Esophagus muscularis mucosa (tissue), 4 donors: ENCODE data around the gene SPRR2E.

Experiments
- EP300 ChIP-seq: sonication (generic); formaldehyde crosslinking; IDR thresholded peaks from one replicate; pipeline ENCODE4 v1.6.1; 2017; ENCODE audit warnings: antibody characterized with exemption
- POLR2A ChIP-seq: fragments of 450-650 bp; IDR thresholded peaks from one replicate; pipeline ENCODE4 v1.6.1; 2017; ENCODE audit warnings: antibody characterized with exemption, moderate library complexity, mild to moderate bottlenecking, low read depth
- POLR2AphosphoS5 ChIP-seq, 2 donors: sonication (generic); formaldehyde crosslinking; IDR thresholded peaks; one replicate each; pipeline ENCODE4 v1.6.1; 2017; ENCODE audit warnings: antibody characterized with exemption in 2 of 2
- TF ChIP-seq, protein P1 (sequence below), 3 experiments: fragments of 200-600 bp in 2 of 3; fragments of 450-650 bp in 1 of 3; sonication (generic) in 2 of 3; IDR thresholded peaks; one replicate each; pipeline ENCODE4 v1.5.1; 2017 to 2019; ENCODE audit warnings: antibody characterized with exemption in 3 of 3, mild to moderate bottlenecking in 2 of 3, moderate library complexity in 1 of 3

DNA sequence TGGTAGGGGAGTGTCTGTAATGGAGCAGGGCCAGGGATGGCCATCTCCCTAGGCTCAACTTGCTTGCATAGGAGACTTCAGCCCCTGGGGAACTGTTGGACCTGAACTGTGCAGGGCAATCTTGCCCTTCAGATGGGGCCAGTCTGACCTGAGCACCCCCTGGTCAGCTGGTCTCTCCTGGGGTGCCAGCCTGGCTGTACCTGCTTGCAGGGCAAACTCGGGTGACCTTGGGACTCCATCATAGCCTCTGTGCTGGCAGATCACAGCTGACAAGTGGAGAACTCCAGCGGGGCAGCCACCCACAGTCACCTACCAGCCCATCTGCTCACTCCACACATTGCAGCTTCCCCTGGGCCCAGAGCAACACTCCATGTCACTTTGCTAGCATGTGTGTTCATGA, 45.1 kb downstream of the SPRR2E start:
- TF ChIP-seq, protein P1, sequence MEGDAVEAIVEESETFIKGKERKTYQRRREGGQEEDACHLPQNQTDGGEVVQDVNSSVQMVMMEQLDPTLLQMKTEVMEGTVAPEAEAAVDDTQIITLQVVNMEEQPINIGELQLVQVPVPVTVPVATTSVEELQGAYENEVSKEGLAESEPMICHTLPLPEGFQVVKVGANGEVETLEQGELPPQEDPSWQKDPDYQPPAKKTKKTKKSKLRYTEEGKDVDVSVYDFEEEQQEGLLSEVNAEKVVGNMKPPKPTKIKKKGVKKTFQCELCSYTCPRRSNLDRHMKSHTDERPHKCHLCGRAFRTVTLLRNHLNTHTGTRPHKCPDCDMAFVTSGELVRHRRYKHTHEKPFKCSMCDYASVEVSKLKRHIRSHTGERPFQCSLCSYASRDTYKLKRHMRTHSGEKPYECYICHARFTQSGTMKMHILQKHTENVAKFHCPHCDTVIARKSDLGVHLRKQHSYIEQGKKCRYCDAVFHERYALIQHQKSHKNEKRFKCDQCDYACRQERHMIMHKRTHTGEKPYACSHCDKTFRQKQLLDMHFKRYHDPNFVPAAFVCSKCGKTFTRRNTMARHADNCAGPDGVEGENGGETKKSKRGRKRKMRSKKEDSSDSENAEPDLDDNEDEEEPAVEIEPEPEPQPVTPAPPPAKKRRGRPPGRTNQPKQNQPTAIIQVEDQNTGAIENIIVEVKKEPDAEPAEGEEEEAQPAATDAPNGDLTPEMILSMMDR (IDR thresholded peaks at IDR 0.05) = no peak
- TF ChIP-seq POLR2A (no peak), EP300 (no peak), POLR2AphosphoS5 (IDR thresholded peaks at IDR 0.05) (no peak)
